NCI-H1694 (cell line): ENCODE data around the gene XYLT2.
"Not testable (repeated sequence)": the region's sequence is repeated elsewhere in the genome, so short reads cannot be mapped to it uniquely, and the experiment has no call there.

Experiments used
- DNase-seq: peaks from one replicate; lab custom pipeline; 2025; lab: John Stamatoyannopoulos, UW

XYLT2 gene

DNA sequence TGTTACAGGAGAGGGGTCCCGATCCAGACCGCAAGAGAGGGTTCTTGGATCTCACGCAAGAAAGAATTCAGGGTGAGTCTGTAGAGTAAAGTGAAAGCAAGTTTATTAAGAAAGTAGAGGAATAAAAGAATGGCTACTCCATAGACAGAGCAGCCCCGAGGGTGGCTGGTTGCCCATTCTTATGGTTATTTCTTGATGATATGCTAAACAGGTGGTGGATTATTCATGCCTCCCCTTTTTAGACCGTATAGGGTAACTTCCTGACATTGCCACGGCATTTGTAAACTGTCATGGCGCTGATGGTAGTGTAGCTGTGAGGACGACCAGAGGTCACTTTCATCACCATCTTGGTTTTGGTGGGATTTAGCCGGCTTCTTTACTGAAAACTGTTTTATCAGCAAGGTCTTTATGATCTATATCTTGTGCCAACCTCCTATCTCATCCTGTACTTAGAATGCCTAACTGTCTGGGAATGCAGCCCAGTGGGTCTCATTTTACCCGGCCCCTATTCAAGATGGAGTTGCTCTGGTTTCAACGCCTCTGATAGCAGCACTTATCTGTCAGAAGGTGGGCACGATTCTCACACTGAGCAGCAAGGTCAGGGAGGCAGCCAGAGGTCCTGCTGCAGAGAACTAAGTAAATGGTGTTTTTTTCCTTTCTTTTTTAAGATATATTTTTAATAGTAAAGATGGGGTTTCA lies 26.5 kb upstream of the XYLT2 start:
- no peak for DNase-seq

- no peak for DNase-seq
These were observed 23.7 kb upstream of the XYLT2 start for GRCh38 chr17:50322271-50322670.

- no peak for DNase-seq
These were observed 22.9 kb upstream of the XYLT2 start for GRCh38 chr17:50323060-50323459.

DNA sequence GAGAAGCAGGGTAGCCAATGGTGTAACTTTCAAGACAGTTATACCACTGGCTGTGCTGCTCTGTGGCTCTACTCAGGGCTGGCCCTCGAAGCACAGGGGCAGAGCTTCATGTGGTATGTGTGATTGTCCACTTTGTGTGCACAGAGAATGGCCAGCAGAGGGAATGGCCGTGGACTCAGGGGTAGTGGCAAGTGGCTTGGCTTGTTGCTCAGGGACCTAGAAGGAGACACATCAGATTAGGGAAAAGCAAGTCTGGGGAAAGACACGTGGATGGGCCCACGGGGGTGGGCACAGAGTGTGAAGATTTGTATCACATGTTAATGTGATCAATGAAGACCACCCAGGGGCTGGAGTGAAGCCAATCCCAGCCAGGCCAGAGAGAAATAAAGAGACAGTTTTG lies 20.0 kb upstream of the XYLT2 start:
- no peak for DNase-seq

DNA sequence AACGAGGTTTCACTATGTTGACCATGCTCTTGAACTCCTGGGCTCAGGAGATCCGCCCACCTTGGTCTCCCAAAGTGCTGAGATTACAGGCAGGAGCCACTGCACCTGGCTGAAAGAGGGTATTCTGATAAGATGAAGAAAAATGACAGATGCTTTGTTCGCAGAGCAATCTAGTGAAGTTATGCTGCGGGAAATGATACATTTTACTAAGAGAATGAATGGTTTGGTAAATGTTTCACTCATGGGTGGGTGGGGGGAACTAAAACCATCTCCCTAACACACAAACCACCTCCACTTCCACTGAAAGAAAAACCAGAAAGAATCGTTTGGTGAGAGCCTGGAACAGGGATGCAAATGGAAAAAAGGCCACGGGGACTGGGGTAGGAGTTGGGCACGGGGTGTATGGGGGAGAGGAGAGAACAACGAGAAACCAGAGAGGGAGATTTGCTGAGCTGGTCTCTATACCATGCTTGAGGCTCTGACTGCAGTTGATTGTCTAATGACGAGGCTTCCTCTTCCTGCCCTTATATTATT lies 19.0 kb upstream of the XYLT2 start:
- DNase-seq, result no peak

DNA sequence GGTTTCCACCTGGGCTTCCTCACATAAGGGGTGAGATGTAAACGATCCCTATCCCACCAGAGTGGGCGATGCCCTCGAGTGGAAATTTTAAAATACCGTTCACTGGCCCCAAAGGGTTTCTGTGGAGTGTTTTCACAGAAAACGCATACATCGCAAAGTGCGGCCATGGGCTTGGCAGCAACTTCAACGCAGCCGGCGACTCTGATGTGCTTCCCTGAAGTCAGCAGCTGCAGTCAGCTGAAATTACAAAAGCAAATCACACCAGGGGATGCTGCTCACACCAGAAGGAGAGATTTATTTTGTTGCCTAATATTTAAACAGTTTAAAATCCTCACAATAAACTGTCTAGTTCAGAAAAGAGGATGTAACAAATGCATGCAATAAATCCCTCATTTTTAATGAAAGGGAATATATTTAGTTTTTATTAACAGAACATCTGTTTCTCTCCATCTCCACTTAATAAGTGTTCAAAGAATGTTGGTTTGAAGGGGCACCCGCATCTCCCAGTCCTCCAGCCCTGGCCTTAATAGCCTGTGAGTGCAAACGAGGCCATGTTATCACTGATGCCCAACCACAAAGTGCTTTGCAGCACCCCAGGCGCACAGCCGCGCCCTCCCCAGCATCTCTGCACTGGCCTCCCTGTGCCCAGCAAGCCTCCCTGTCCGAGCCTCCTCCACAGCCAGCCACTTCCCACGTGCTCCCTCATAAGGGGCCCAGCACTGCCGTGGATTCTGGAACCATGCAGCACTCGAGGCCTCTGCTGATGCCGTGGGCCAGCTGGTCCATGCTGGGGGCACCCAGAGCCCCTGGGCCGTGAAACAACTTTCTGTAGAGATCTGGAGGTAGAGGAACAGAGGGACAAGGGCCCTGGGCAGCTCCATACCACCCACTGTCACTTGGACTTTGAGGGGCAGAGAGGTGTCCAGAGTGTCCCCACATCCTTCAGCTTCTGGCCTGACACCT lies 17.3 kb upstream of the XYLT2 start:
- no peak for DNase-seq

- DNase-seq, result no peak
These were observed 16.2 kb upstream of the XYLT2 start for GRCh38 chr17:50329716-50330115.

DNA sequence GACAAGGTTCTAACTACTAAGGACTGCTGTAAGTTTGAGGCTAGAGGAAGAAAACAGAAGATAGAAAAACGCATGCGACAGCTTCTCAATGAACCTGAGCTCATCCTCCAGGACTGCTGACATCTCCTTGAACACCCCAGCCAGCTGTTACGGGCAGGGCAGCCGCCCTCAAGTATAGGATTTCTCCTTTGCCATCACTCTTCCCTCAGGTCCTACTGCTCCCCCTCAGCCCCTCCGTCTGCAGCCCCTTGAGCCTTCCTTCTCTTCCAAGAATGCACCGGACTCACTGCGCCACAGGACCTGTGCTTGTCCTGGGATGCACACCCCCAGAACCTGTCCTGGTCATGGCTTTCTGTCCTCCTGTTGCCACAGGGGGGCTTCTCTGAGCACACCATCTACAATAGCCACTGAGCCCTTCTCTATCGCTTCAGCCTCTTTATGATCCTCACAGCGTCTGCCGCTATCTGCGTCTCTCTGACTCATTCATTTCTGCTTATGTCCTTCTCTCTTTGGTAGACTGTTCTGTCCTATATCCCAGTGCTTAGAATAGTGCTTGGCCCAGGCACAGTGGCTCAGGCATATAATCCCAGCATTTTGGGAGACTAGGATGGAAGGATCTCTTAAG lies 15.7 kb upstream of the XYLT2 start:
- no peak for DNase-seq

DNA sequence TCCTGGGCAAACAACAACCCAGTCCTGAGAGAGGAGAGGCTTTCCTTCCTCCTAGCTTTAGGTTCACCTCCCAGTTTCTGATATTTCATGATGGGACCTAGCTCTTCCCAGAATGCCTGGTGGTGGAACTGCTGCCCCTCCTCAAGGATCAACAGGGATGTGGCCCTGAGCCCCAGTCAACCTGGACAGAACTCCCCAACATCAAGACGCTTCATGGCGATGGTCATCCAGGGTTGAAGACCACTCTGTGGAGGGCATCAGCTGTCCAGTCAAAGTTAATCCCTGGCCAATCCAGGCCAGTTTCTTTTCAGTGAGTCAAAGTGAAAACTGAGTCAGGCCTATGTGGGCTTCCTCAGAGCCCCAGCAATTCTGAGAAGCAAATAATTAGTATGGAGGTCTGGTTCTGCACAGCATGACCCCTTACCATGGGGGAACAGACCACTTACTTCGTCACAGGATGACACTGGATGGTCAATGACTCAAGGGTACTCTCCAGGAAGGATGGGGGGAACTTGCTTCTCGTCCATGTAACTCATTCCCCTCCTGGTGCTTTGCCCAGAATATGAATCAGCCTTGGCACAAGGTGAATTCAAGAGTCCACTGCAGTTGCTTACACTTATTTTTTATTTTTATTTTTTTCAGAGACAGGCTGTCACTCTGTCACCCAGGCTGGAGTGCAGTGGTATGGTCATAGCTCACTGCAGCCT lies 14.7 kb upstream of the XYLT2 start:
- DNase-seq, result no peak

GRCh38 chr17:50332196-50332595 lies 13.7 kb upstream of the XYLT2 start:
- DNase-seq, result no peak

DNA sequence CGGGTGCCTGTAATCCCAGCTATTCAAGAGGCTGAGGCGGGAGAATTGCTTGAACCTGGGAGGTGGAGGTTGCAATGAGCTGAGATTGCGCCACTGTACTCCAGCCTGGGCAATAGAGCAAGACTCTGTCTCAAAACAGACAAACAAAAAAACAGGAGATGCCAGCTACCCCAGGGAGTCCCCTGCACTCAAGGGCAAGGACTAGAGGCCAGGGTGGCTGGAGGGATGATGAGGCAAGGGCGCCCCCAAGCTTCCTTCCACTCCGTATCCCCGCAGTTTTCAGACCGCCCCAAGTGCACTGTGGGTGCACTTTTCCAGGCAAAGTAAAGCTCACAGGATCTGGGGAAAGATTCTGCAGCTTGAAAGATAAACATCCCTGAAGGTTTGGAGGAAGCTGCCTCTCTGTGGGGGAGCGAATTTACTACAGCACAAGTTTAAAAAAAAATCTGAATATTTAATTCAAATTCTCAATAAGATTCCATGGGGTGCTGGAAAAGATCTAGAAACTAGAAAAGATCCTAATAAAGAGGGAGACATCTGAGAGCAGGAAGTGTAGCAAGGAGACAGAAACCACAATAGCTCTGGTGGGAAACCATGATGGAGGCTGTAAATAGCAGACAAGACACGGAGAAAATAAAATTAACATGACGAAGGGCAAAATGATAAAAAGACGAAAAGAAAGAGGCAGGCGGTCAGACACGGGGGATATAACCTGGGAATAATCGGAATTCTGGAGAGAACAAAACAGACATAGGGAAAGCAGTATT lies 12.5 kb upstream of the XYLT2 start:
- not testable (repeated sequence) for DNase-seq

DNA sequence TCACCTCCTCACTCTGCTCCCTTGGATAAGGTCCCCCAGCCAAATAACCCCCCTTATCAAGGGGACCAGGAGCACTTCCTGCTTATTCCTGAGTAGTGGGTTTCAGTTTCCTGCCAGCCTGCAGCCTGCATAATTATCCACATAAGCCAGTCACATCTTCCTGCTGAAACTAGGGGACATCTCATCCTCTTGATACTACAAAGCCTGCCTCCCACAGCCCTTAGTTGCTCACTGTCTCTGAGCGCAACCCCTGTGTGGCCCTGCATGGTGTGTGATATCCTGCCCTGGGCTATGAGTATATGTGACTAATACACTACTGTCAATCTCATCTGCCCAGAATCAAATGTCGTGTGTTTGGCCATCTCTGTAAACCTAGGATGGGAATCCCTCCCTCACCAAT lies 8.0 kb upstream of the XYLT2 start:
- no peak for DNase-seq

DNA sequence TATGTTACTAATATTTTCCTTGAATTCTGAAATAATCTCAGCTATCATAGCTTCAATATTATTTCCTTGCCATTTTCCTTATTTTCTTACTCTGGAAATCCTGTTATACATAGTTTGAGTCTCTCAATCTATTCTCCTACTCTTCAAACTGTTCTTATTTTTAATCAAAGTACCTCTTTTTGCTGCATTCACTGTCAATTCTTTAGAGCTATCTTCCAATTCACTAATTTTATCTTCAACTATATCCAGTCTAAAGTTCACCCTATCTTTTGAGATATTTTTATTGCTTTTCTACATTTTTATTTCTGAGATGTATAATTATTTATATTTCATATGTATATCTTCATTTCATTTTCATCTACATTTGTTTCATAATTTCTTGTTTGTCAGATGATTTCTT lies 7.3 kb upstream of the XYLT2 start:
- DNase-seq, result no peak

GRCh38 chr17:50339381-50339780 lies 6.5 kb upstream of the XYLT2 start:
- DNase-seq, result no peak

DNA sequence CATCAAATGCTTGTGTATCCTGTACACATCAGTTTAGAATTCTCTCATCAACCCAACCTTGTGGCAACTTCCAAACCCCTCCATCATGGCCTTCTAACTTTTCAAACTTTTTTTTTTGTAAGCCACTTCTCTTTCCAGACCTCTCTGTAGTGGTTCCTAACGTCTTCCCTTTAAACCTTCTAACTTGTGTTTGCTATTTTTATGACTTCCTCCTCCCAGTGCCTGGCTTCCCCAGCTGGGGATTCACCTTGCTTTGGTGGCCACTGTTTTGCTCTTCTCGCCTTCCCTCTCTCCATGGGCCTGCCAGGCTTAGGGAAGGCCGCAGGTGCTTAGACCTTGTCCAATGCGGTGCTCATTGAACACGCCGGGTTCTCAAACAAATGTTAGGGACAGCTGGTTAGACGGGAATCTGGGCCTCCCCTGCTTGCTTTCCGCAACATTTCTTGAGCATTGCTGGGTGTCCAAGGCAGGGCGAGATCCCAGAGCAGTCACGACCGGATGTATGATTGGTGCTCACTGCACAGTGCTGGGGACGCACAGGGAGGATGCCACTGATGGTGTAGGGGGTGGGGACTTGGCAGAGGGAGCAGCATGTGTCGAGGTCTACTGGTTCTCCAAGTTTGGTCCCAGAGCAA lies 1.1 kb upstream of the XYLT2 start:
- DNase-seq, result no peak

- no peak for DNase-seq
These were observed 589 bp downstream of the XYLT2 start for GRCh38 chr17:50346313-50347116.

DNA sequence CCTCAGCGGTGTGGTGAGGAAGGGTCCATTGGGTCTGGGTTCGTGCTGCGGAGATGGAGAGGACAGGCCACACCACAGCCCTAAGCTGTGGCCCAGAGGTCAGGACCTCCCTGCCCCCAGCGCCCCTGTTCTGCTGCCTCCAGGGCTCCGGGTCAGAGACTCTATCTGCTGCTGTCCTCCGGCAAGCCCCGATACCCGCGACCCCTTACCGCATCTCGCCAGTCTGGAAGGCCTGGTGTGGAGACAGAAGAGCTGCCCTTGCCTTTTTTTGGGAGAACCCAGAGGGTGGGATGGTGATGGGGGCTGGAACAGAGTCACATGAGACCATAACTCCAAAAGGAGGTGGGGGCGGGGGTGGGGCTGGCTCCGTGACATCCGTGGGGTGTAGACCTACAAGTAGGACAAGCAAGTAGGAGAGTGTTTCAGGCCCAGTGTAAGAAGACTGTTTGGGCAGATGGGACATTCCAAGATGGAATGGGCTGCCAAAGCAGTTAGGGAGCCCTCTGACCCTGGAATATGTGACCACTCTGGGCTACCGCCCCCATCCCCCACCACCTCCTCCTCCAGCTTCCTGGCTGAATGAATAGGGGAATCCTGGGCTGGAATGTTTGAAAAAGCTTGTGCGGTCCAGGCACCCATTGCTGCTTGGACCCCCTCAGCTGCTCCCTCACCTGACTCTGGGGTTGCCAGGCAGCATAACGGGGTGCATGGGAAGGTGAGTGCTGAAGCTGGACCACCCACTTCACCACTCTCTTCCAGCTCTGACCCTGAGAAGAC lies 1.4 kb downstream of the XYLT2 start:
- DNase-seq, result no peak

GRCh38 chr17:50347894-50348291 lies 2.0 kb downstream of the XYLT2 start:
- DNase-seq, result no peak
